Muscle layer of colon (tissue), 2 donors: ENCODE data around the gene ARHGEF39.
"Not testable (repeated sequence)": the region's sequence is repeated elsewhere in the genome, so short reads cannot be mapped to it uniquely, and the experiment has no call there.

Source experiments
- H3K27ac ChIP-seq: one replicate; pipeline ENCODE4 v1.7.0; 2013; ENCODE audit warnings: low read depth, mild to moderate bottlenecking, low read length, moderate library complexity
- H3K27me3 ChIP-seq, 2 donors: one replicate each; pipeline ENCODE4 v1.7.0; 2013; ENCODE audit warnings: low read length in 2 of 2, mild to moderate bottlenecking in 2 of 2; ENCODE audit not compliant: insufficient read depth in 2 of 2, control insufficient read depth in 1 of 2
- H3K36me3 ChIP-seq: one replicate; pipeline ENCODE4 v1.7.0; 2013; ENCODE audit warnings: mild to moderate bottlenecking, low read length; ENCODE audit not compliant: insufficient read depth
- H3K4me1 ChIP-seq: one replicate; pipeline ENCODE4 v1.7.0; 2013; ENCODE audit warnings: mild to moderate bottlenecking, low read length; ENCODE audit not compliant: insufficient read depth
- H3K4me3 ChIP-seq, 2 donors: one replicate each; pipeline ENCODE4 v1.7.0; 2013; ENCODE audit warnings: low read length in 2 of 2, low read depth in 1 of 2, mild to moderate bottlenecking in 1 of 2, moderate library complexity in 1 of 2
- H3K9ac ChIP-seq: one replicate; pipeline ENCODE4 v1.7.0; 2013; ENCODE audit warnings: low read length
- H3K9me3 ChIP-seq: one replicate; pipeline ENCODE4 v1.7.0; 2013; ENCODE audit warnings: mild to moderate bottlenecking, low read length
- donor health status: abdominal sarcoma.
- donor health status: Adenocarcinoma of cecum.

ARHGEF39 gene

DNA sequence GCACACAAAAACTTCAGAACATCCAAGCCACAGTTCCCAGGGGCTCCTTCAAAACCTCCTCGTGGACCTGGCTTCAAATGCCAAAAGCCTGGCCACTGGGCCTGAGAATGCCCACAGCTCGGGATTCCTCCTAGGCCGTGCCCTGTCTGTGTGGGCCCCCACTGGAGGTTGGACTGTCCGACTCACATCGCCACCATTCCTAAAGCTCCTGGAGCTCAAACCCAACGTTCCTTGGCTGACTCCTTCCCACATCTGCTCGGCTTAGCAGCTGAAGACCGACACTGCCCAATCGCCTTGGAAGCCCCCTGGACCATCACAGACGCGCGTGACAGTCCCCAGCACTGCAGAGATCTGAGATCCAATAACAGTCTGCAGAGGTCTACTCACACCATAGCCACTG is 21.9 kb downstream of the ARHGEF39 start:
- no peak overlapping the region for H3K27ac ChIP-seq
- no peaks in the 10 kb centered on the region for H3K9me3 ChIP-seq
- no peak overlapping the region for H3K9ac ChIP-seq
- no peaks in the 10 kb centered on the region for H3K27me3 ChIP-seq
- H3K4me3 ChIP-seq, result no peak overlapping the region
- H3K4me1 ChIP-seq, result peaks cover 12% of the 10 kb centered on the region
- no peaks in the 10 kb centered on the region for H3K36me3 ChIP-seq

DNA sequence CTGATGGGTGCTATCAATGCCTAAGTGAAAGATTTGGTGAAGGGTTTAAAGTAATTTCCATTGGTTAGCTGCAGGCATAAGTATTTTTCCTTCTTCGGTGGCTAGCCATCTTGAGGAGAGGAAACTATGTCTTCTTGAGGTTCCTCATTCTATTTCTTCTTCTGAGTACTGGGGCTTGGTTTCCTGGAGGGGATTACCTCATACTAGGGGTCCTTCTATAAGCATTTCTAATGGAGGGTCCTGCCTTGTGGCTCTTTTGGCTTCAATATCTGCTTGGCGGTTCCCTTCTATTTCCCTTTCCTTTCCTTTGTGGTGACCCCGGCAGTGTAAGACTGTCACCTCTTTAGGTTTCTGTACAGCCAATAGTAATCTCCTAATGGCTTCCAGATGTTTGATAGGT is 23.5 kb downstream of the ARHGEF39 start:
- not testable (repeated sequence) for H3K4me1 ChIP-seq, H3K27ac ChIP-seq, H3K36me3 ChIP-seq

DNA sequence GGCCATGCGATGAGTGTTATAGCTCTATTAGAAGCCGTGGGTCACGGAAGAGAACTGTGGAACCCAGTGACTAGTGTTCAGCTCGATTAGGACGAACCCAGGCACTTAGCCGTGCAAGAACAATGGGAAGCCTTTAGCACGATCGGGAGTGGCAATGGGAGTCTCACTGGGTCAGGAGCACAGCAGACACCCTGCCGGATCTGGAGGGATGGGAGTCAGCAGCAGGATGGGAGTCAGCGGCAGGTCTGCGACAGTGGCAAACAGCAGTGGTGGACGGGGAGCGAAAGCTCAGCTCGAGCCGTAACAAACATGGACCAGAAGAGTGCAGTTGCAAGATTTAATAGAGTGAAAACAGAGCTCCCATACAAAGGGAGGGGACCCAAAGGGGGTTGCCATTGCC is 24.6 kb downstream of the ARHGEF39 start:
- not testable (repeated sequence) for H3K4me3 ChIP-seq, H3K27ac ChIP-seq, H3K4me1 ChIP-seq, H3K27me3 ChIP-seq, H3K36me3 ChIP-seq, H3K9me3 ChIP-seq, H3K9ac ChIP-seq

More for the DNA sequence above, 23.5 kb downstream of the ARHGEF39 start:
- not testable (repeated sequence) for H3K27me3 ChIP-seq, H3K4me3 ChIP-seq, H3K9me3 ChIP-seq, H3K9ac ChIP-seq

DNA sequence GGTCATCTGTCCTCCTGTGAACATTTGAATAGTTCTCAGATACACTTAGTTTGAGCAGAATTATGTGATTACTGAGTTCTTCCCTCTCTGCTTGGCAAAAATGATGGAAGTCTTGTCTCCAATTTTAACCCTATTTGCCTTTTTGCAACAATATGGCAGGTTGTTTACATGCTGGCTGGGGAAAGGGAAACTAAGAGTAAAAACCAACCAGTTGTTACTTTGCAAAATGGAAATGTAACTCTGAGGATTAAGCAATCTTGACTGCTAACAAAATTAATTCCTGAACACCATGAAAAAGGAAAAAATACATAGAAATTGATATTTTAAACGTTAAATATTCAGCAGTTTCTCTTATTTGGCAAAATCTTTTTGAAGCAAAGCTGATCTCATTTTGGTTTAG is 25.4 kb downstream of the ARHGEF39 start:
- Histone ChIP-seq H3K27ac (no peak overlapping the region), H3K9ac (no peak overlapping the region), H3K4me1 (no peaks in the 10 kb centered on the region), H3K27me3 (no peaks in the 10 kb centered on the region), H3K4me3 (no peak overlapping the region), H3K9me3 (no peaks in the 10 kb centered on the region), H3K36me3 (no peaks in the 10 kb centered on the region)

DNA sequence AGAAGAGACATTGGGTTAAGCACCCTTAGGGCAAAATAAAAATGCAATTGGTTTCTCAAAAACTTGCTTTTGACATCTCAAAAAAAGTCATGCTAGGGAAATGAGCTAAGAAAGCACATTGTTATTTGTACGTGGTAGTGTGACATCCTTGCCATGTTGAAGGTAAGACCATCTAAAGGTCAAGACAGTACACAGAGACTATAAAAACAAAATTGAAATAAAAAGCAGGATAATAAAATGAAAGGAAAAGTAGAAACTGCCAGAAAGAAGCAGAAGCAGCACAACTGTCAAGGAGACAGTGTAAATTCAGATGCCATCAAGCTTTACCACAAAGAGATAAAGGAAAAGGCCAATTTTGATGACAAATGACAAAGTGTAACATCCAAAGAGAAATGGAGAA is 25.8 kb downstream of the ARHGEF39 start:
- not testable (repeated sequence) for H3K4me1 ChIP-seq, H3K27ac ChIP-seq, H3K27me3 ChIP-seq

DNA sequence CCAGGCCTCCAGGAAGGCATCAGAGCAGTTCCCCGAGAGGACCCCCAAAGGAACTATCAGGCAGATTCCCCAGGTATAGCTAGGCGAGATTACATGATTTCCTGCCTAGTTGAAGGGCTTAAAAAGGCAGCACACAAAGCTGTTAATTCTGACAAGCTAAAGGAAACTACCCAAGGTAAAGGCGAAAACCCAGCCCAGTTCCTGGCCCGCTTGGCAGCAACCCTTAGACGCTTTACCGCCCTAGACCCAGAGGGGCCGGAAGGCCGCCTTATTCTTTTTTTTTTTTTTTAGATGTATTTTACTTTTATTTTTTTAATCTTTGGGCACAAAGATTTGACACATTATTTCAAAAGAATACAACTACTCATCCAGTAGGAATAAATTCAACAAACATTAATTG is 26.2 kb downstream of the ARHGEF39 start:
- not testable (repeated sequence) for H3K9me3 ChIP-seq, H3K27ac ChIP-seq, H3K36me3 ChIP-seq, H3K9ac ChIP-seq, H3K4me1 ChIP-seq, H3K27me3 ChIP-seq, H3K4me3 ChIP-seq

More for the DNA sequence above, 25.8 kb downstream of the ARHGEF39 start:
- H3K4me3 ChIP-seq, H3K9me3 ChIP-seq, H3K9ac ChIP-seq, H3K36me3 ChIP-seq: not testable (repeated sequence)

DNA sequence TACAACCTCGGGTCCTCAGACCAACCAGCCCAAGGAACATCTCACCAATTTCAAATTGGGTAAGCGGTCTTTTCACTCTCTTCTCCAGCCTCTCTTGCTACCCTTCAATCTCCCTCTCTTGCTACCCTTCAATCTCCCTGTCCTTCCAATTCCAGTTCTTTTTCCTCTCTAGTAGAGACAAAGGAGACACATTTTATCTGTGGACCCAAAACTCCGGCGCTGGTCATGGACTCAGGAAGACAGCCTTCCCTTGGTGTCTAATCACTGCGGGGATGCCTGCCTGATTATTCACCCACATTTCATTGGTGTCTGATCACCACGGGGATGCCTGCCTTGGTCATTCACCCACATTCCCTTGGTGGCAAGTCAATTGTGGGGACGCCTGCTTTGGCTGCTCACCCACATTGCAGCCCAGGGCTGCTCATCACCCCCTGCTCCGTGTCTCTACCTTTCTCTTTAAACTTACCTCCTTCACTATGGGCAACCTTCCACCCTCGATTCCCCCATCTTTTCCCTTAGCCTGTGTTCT is 27.5 kb downstream of the ARHGEF39 start:
- H3K27me3 ChIP-seq, H3K4me1 ChIP-seq: not testable (repeated sequence)

DNA sequence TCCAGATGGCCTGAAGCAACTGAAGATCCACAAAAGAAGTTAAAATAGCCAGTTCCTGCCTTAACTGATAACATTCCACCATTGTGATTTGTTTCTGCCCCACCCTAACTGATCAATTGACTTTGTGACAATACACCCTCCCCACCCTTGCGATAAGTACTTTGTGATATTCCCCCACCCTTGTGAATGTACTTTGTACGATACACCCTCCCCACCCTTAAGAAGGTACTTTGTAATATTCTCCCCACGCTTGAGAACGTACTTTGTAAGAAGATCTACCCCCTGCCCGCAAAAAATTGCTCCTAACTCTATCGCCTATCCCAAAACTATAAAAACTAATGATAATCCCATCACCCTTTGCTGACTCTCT is 28.1 kb downstream of the ARHGEF39 start:
- H3K27ac ChIP-seq, H3K36me3 ChIP-seq, H3K9me3 ChIP-seq, H3K9ac ChIP-seq, H3K27me3 ChIP-seq, H3K4me1 ChIP-seq, H3K4me3 ChIP-seq: not testable (repeated sequence)

More for the DNA sequence above, 27.5 kb downstream of the ARHGEF39 start:
- not testable (repeated sequence) for H3K9ac ChIP-seq, H3K27ac ChIP-seq, H3K9me3 ChIP-seq, H3K4me3 ChIP-seq, H3K36me3 ChIP-seq

DNA sequence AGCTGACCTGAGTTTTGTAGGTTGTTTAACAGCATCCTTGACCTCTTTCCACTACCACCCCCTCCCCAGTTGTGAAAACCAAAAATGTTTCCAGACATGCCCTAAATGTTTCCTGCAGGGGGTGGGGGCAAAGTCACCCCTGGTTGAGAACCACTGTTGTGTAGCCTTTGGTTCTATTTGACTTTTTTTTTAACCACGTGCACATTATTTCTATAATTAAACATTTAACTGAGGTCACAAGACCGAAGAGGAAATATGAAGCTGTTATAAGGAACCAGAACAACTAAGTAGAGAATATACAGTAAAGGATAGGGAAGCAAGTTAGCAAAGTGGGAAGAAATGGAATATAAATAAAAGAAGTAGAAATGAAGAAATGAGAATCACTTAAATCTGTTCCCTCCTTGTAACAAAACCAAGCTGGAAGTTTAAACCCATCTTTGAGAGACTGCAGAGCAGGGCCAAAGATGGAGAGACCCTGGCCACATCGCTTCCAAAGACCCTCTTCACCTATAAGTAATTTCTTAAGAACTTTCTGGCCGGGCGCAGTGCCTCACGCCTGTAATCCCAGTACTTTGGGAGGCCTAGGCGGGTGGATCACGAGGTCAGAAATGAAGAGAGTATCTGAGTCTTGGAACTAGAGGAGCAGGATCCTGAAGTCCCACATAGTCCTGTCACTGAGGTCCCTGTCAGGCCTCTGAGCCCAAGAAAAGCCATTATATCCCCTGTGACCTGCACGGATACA is 28.7 kb downstream of the ARHGEF39 start:
- Histone ChIP-seq H3K4me1 (no peaks in the 10 kb centered on the region), H3K27me3 (no peaks in the 10 kb centered on the region), H3K4me3 (no peak overlapping the region), H3K27ac (no peak overlapping the region), H3K9ac (no peak overlapping the region), H3K36me3 (no peaks in the 10 kb centered on the region), H3K9me3 (no peaks in the 10 kb centered on the region)

DNA sequence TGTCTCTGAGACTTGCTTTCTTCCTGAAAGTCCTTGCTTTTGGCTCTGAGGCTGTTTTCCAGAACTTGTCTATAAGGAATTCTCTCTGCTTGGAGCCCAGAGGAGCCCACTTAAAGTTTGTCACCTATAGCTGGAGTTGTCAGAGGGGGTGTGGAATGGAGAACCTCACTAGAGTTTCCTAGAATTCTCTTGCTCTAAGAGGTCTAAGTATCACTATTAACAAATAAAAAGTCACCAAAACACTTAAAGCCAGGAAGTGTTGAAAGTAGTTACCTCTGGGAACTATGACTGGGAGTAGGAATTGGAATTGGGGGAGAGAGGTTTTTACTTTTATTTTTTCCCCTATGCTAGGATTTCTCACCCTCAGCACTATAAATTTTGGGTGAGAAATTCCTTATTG is 29.3 kb downstream of the ARHGEF39 start:
- H3K27me3 ChIP-seq, result no peaks in the 10 kb centered on the region
- H3K4me3 ChIP-seq, result no peak overlapping the region
- H3K4me1 ChIP-seq, result no peaks in the 10 kb centered on the region
- H3K9ac ChIP-seq, result no peak overlapping the region
- no peaks in the 10 kb centered on the region for H3K9me3 ChIP-seq
- no peaks in the 10 kb centered on the region for H3K36me3 ChIP-seq
- H3K27ac ChIP-seq, result no peak overlapping the region

DNA sequence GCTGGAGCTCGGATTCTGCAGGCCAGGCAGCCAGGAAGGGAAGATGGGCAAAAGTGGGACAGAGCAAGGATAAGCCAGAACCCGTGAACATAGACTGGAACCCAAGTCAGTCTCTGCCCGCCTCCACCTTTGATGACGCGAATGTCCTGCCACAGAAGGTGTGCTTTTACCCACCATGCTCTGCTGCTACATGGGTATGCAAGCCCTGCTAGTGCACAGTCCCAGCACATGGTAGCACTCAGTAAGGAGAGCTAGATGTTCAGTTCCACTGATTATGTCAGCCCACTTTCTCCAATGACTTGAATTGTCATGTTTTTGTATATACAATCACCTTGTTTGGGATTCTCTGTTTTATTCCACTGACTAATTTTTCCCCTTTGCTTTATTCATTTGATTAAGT is 35.4 kb downstream of the ARHGEF39 start:
- no peaks in the 10 kb centered on the region for H3K4me1 ChIP-seq
- H3K9ac ChIP-seq, result no peak overlapping the region
- H3K36me3 ChIP-seq, result no peaks in the 10 kb centered on the region
- H3K27me3 ChIP-seq, result no peaks in the 10 kb centered on the region
- no peak overlapping the region for H3K27ac ChIP-seq
- no peaks in the 10 kb centered on the region for H3K9me3 ChIP-seq
- H3K4me3 ChIP-seq, result no peak overlapping the region

DNA sequence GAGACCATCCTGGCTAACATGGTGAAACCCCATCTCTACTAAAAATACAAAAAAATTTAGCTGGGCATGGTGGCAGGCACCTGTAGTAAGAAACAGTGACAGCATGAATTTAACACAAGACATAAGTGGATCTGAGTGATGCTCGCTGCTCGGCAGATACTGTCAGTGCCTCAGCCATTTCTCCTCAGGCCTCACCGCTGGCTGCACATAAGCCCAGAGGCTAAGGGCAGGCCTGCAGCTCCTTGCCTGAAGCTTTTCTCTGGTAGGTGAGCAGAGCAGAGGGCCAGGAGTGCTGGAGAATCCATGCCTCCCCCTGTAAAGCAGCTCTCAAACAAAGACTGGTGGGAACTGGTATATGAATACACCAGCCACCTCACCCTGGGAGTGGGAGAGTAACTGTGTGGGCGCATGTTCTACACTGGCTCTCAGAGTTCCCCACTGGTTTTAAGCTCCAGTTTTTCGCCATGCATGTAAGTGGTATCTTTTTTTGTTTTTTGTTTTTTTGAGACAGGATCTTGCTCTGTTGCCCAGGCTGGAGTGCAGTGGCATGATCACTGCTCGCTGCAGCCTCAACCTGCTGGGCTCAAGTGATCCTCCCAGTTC is 36.5 kb downstream of the ARHGEF39 start:
- H3K36me3 ChIP-seq, result no peaks in the 10 kb centered on the region
- no peaks in the 10 kb centered on the region for H3K9me3 ChIP-seq
- no peak overlapping the region for H3K9ac ChIP-seq
- no peak overlapping the region for H3K27ac ChIP-seq
- H3K4me3 ChIP-seq, result no peak overlapping the region
- H3K27me3 ChIP-seq, result no peaks in the 10 kb centered on the region
- H3K4me1 ChIP-seq, result no peaks in the 10 kb centered on the region
